Testis (tissue), 2 donors: ENCODE results near the gene ACTR8.

Source experiments
- POLR2A ChIP-seq: fragments of 450-650 bp; IDR thresholded peaks from one replicate; pipeline ENCODE4 v1.6.1; 2017; ENCODE audit warnings: antibody characterized with exemption, mild to moderate bottlenecking, moderate library complexity
- TF ChIP-seq, protein P1 (sequence below), 3 experiments: fragments of 450-650 bp in 2 of 3; fragments of 200-600 bp in 1 of 3; sonication (generic) in 1 of 3; IDR thresholded peaks; one replicate each; pipeline ENCODE4 v1.5.1; 2016 to 2019; ENCODE audit warnings: antibody characterized with exemption in 3 of 3, mild to moderate bottlenecking in 2 of 3, moderate library complexity in 1 of 3

DNA sequence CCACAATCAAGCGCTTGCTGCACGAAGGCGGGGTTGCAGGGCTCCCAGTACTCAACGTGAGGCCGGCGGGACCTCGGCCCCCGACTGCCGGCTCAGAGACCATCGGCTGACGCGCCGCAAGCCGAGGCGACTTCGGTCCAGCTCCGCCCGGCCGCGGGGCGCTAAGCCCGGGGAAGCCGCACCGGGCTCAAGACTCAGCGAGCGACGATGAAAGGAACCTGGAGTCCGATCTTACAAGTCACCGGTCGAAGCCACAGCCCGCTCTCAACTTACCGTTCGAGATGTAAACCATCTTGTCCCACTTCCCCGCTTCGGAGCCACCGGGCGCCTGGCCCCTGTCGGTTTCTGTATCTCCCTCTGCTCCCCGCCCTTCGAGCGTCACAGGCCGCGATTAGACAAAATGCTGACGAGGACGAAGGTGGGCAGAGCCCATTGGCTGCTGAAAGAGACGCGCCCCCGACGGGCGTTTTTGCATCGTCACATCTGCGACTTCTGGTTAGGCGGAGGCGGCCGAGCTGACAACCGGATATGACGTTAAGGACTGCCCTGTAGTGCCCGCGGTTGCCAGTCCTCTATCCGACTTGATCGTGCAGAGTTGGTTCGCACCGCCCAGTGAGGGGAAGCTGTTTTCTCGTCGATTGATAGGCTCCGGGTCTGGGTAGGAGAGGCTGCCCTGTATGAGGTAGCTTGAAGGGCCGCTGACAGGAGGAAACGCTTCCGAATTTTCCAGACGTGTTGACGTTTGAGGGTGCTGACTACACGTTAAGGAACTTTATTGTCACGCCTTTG lies 9.7 kb upstream of the ACTR8 start, which contains the start of gene SELENOK:
- TF ChIP-seq, protein P1, sequence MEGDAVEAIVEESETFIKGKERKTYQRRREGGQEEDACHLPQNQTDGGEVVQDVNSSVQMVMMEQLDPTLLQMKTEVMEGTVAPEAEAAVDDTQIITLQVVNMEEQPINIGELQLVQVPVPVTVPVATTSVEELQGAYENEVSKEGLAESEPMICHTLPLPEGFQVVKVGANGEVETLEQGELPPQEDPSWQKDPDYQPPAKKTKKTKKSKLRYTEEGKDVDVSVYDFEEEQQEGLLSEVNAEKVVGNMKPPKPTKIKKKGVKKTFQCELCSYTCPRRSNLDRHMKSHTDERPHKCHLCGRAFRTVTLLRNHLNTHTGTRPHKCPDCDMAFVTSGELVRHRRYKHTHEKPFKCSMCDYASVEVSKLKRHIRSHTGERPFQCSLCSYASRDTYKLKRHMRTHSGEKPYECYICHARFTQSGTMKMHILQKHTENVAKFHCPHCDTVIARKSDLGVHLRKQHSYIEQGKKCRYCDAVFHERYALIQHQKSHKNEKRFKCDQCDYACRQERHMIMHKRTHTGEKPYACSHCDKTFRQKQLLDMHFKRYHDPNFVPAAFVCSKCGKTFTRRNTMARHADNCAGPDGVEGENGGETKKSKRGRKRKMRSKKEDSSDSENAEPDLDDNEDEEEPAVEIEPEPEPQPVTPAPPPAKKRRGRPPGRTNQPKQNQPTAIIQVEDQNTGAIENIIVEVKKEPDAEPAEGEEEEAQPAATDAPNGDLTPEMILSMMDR (IDR thresholded peaks at IDR 0.05): no peak
- peak; percentile 97 for TF ChIP-seq POLR2A
